GM12892 (cell line): ENCODE data around the gene AP1AR.

Experiments used
- POLR2AphosphoS5 ChIP-seq: IDR thresholded peaks from 2 replicates; pipeline ENCODE4 v1.6.1; 2011; ENCODE audit warnings: low read depth, low read length, control low read depth
- TAF1 ChIP-seq: IDR thresholded peaks from 2 replicates; pipeline ENCODE4 v1.6.1; 2011; ENCODE audit warnings: low read depth, mild to moderate bottlenecking, control low read depth, low read length, borderline replicate concordance

GRCh38 chr4:112189754-112190153 is 41.8 kb upstream of the AP1AR start:
- TF ChIP-seq POLR2AphosphoS5 (no peak), TAF1 (no peak)
